ENCODE measurements around the gene PVRIG.
"Not testable (repeated sequence)": the region's sequence is repeated elsewhere in the genome, so short reads cannot be mapped to it uniquely, and the experiment has no call there.

PVRIG gene

DNA sequence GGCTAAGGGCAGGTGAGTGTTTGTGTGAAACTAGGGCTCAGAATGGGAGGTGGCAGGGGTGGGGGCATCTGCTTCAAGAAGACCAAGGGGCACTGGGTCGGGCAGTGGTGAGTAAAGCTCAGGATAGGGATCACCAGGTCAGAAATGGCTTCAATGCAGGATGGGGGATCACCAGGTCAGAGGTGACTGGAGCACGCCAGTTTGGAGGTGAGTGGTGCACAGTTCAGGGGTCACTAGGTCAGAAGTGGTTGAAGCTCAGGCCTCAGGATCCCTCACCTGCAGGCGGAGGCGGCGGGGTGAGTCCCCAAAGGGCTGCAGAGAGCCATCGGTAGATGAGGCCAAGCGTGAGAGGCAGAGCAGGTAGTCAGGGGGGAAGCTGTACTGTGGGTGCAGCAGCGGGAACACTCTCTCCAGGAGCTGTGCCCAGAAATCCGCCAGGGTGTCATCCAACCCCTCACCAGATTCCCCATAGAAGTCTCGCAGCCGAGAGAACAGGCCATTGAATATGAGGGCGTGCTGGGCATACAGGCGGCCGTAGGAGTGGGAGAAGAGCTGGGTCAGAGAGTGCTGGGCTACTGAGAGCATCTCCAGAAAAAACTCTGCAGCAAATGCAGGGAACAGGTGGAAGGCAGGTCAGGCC lies 44.3 kb upstream of the PVRIG start:
- DNase-seq (ENCODE audit: low read depth): no peak
- TF ChIP-seq MAX (IDR thresholded peaks at IDR 0.05; ENCODE audit: low read depth, low read length): no peak
- TF ChIP-seq, protein P1, sequence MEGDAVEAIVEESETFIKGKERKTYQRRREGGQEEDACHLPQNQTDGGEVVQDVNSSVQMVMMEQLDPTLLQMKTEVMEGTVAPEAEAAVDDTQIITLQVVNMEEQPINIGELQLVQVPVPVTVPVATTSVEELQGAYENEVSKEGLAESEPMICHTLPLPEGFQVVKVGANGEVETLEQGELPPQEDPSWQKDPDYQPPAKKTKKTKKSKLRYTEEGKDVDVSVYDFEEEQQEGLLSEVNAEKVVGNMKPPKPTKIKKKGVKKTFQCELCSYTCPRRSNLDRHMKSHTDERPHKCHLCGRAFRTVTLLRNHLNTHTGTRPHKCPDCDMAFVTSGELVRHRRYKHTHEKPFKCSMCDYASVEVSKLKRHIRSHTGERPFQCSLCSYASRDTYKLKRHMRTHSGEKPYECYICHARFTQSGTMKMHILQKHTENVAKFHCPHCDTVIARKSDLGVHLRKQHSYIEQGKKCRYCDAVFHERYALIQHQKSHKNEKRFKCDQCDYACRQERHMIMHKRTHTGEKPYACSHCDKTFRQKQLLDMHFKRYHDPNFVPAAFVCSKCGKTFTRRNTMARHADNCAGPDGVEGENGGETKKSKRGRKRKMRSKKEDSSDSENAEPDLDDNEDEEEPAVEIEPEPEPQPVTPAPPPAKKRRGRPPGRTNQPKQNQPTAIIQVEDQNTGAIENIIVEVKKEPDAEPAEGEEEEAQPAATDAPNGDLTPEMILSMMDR (IDR thresholded peaks at IDR 0.05; ENCODE audit: low read depth, low read length): no peak
- TF ChIP-seq MYC (IDR thresholded peaks at IDR 0.05; ENCODE audit: low read depth, low read length): no peak
- TF ChIP-seq POLR2A (IDR thresholded peaks at IDR 0.05; ENCODE audit: extremely low read depth, insufficient read length): no peak

GRCh38 chr7:100176096-100177044 lies 43.4 kb upstream of the PVRIG start:
- peak overlapping the region; percentile 61 for H3K4me3 ChIP-seq (ENCODE audit: low read depth, low read length)
- DNase-seq (ENCODE audit: low read depth): no peak
- TF ChIP-seq MYC (IDR thresholded peaks at IDR 0.05; ENCODE audit: low read depth, low read length): no peak
- TF ChIP-seq, protein P1 (IDR thresholded peaks at IDR 0.05; ENCODE audit: low read depth, low read length): no peak
- TF ChIP-seq POLR2A (IDR thresholded peaks at IDR 0.05; ENCODE audit: extremely low read depth, insufficient read length): no peak
- TF ChIP-seq MAX (IDR thresholded peaks at IDR 0.05; ENCODE audit: low read depth, low read length): no peak

More for the DNA sequence above, 44.3 kb upstream of the PVRIG start:
- H3K4me3 ChIP-seq (ENCODE audit: low read depth, low read length): no peak overlapping the region

- peak within 1 kb of the TSS; percentile 61 for H3K4me3 ChIP-seq (ENCODE audit: low read depth, low read length)
- TF ChIP-seq, protein P1 (IDR thresholded peaks at IDR 0.05; ENCODE audit: low read depth, low read length): no peak
- TF ChIP-seq MYC (IDR thresholded peaks at IDR 0.05; ENCODE audit: low read depth, low read length) (no peak), MAX (IDR thresholded peaks at IDR 0.05; ENCODE audit: low read depth, low read length) (peak; percentile 75), POLR2A (IDR thresholded peaks at IDR 0.05; ENCODE audit: extremely low read depth, insufficient read length) (peak; percentile 72)
- DNase-seq (ENCODE audit: low read depth): peak; percentile 95
Measured at GRCh38 chr7:100177045-100178001, 42.4 kb upstream of the PVRIG start, which contains the start of the genes GPC2 and STAG3. Gene GPC2 (minus strand): TSS chr7:100177381. CDS start chr7:100177199, 182 bp downstream. Gene STAG3 (plus strand): TSS chr7:100177918. CDS start chr7:100180557, 2,639 bp downstream.

- not testable (repeated sequence) for DNase-seq (ENCODE audit: low read depth); H3K4me3 ChIP-seq (ENCODE audit: low read depth, low read length)
Measured at GRCh38 chr7:100180084-100180483, 39.7 kb upstream of the PVRIG start.

GRCh38 chr7:100182616-100183015 lies 37.1 kb upstream of the PVRIG start:
- H3K4me3 ChIP-seq (ENCODE audit: low read depth, low read length); DNase-seq (ENCODE audit: low read depth): not testable (repeated sequence)

DNA sequence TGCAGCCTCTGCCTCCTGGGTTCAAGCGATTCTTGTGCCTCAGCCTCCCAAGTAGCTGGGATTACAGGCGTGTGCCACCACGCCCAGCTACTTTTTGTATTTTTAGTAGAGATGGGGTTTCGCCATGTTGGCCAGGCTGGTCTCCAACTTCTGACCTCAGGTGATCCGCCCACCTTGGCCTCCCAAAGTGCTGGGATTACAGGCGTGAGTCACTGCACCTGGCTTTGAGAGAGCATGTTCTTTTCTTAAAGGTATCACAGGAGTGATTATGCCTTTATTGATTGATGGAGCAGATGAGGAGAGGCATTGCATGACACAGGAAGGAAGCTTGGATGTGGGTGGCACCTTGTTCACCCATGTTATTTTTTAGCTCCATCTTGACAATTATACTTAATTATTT lies 36.7 kb upstream of the PVRIG start:
- DNase-seq (ENCODE audit: low read depth): not testable (repeated sequence)

DNA sequence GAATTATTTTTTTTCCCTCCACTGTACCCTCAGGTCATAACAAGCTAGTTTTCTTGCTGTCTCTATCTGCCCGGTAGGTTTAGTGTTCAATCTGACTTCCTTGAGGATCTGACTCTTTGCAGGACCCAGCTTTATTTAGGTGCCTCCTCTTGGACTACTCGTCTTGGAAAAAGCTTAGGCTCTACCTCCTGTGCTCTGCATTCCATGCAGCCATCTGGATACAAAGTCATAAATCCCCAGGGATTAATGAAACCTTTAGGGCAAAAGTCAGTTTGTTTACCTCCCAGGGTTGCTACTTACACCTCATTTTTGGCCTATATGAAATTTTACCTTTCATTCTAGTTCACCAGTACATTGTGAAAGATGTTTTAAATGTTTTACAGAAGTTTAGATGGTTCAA lies 34.0 kb upstream of the PVRIG start:
- H3K4me3 ChIP-seq (ENCODE audit: low read depth, low read length): no peak overlapping the region
- no peak for TF ChIP-seq MYC (IDR thresholded peaks at IDR 0.05; ENCODE audit: low read depth, low read length)
- TF ChIP-seq POLR2A (IDR thresholded peaks at IDR 0.05; ENCODE audit: extremely low read depth, insufficient read length): no peak
- TF ChIP-seq, protein P1 (IDR thresholded peaks at IDR 0.05; ENCODE audit: low read depth, low read length): no peak
- TF ChIP-seq MAX (IDR thresholded peaks at IDR 0.05; ENCODE audit: low read depth, low read length): no peak

More for the DNA sequence above, 36.7 kb upstream of the PVRIG start:
- H3K4me3 ChIP-seq (ENCODE audit: low read depth, low read length): not testable (repeated sequence)

More for the DNA sequence above, 34.0 kb upstream of the PVRIG start:
- DNase-seq (ENCODE audit: low read depth): no peak

All from NB4 (cell line).